GM23248 (cell line): Measurements from ENCODE around the gene KCNQ4. TPM values are rescaled to one million over a fixed set of nuclear protein-coding genes. Genes with fewer than 3 reads are reported as not detected.

Experiments
- DNase-seq: peaks from one replicate; pipeline ENCODE4 v3.0.0-alpha.2; 2015
- H2AFZ ChIP-seq: fragments of 200-600 bp; sonication (generic); 2 replicates; pipeline ENCODE4 v1.6.1; 2016; ENCODE audit warnings: antibody characterized with exemption
- H3F3A ChIP-seq: fragments of 200-600 bp; sonication (generic); 2 replicates; pipeline ENCODE4 v1.6.1; 2016; ENCODE audit warnings: mild to moderate bottlenecking, antibody characterized with exemption, mixed run types; ENCODE audit not compliant: insufficient read depth
- H3K27ac ChIP-seq: fragments of 200-600 bp; sonication (generic); 2 replicates; pipeline ENCODE4 v1.5.1; 2016; ENCODE audit warnings: mild to moderate bottlenecking
- H3K27me3 ChIP-seq: fragments of 200-600 bp; sonication (generic); replicated peaks from 2 replicates; pipeline ENCODE4 v1.6.1; 2016; ENCODE audit warnings: mild to moderate bottlenecking; ENCODE audit not compliant: insufficient read depth
- H3K36me3 ChIP-seq: fragments of 200-600 bp; sonication (generic); 2 replicates; pipeline ENCODE4 v1.6.1; 2016; ENCODE audit warnings: low read depth, mild to moderate bottlenecking
- H3K4me1 ChIP-seq: fragments of 200-600 bp; sonication (generic); 2 replicates; pipeline ENCODE4 v1.6.1; 2016; ENCODE audit warnings: mild to moderate bottlenecking; ENCODE audit not compliant: insufficient read depth
- H3K4me2 ChIP-seq: fragments of 200-600 bp; sonication (generic); one replicate; pipeline ENCODE4 v1.6.1; 2016; ENCODE audit warnings: mild to moderate bottlenecking; ENCODE audit not compliant: unreplicated experiment
- H3K4me3 ChIP-seq: fragments of 200-600 bp; sonication (generic); 2 replicates; pipeline ENCODE4 v1.5.1; 2016; ENCODE audit warnings: mild to moderate bottlenecking
- H3K79me2 ChIP-seq: fragments of 200-600 bp; sonication (generic); 2 replicates; pipeline ENCODE4 v1.6.1; 2016; ENCODE audit warnings: mild to moderate bottlenecking; ENCODE audit not compliant: insufficient read depth
- H3K9ac ChIP-seq: fragments of 200-600 bp; sonication (generic); 2 replicates; pipeline ENCODE4 v1.6.1; 2016; ENCODE audit warnings: mild to moderate bottlenecking
- H3K9me2 ChIP-seq: fragments of 200-600 bp; sonication (generic); 2 replicates; pipeline ENCODE4 v1.6.1; 2016; ENCODE audit warnings: mixed run types, mild to moderate bottlenecking, moderate library complexity; ENCODE audit not compliant: insufficient read depth
- H3K9me3 ChIP-seq: fragments of 200-600 bp; sonication (generic); one replicate; pipeline ENCODE4 v1.6.1; 2017; ENCODE audit warnings: low read depth
- H4K20me1 ChIP-seq: fragments of 200-600 bp; sonication (generic); 2 replicates; pipeline ENCODE4 v1.6.0; 2016; ENCODE audit not compliant: insufficient read depth
- EZH2 ChIP-seq: fragments of 200-600 bp; sonication (generic); IDR thresholded peaks from 2 replicates; pipeline ENCODE4 v1.6.1; 2018; ENCODE audit warnings: antibody characterized with exemption, mild to moderate bottlenecking; ENCODE audit not compliant: insufficient read depth, poor library complexity, severe bottlenecking
- EZH2phosphoT487 ChIP-seq: fragments of 200-600 bp; sonication (generic); IDR thresholded peaks from 2 replicates; pipeline ENCODE4 v1.6.1; 2018; ENCODE audit warnings: antibody characterized with exemption, moderate library complexity, mild to moderate bottlenecking, low read depth; ENCODE audit not compliant: insufficient read depth
- whole genome bisulfite sequencing, 2 experiments: methylation state at CpG; one replicate each; pipeline ENCODE4 v1.1.6; 2015 to 2017; ENCODE audit warnings: low lambda C conversion rate in 2 of 2, low coverage in 1 of 2; ENCODE audit errors: missing lambda C conversion rate in 2 of 2; 5-methylcytosine and 5-hydroxymethylcytosine counted together
- in situ Hi-C: fragments of 300-500 bp; cut with MboI; formaldehyde crosslinking; loops from 2 replicates; pipeline ENCODE4 v1.15.0; 2020
- polyA plus RNA-seq: library from polyadenylated mRNA; unstranded; fragments of >200 nt; fragmentation: Nextera tagmentation; extraction: Ambion mirVana; gene quantifications from 2 replicates; pipeline ENCODE4 v1.2.1, GENCODE V29; 2016
- total RNA-seq: library from RNA; depleted of rRNA; stranded (reverse); fragments of >200 nt; shearing (Covaris generic); gene quantifications from 2 replicates; pipeline ENCODE4 v1.2.3, GENCODE V29; 2014

KCNQ4 gene
- total and polyA plus RNA-seq, 2 experiments from 2014 or later, result not detected

- H3K4me2 ChIP-seq, result no peak overlapping the region
- no peaks in the 10 kb centered on the region for H3K4me1 ChIP-seq
- no peaks in the 10 kb centered on the region for H3K9me2 ChIP-seq
- no peaks in the 10 kb centered on the region for H3K79me2 ChIP-seq
- no peak overlapping the region for H3K27ac ChIP-seq
- H2AFZ ChIP-seq, result no peak overlapping the region
- no peaks in the 10 kb centered on the region for H4K20me1 ChIP-seq
- TF ChIP-seq EZH2 (no peak), EZH2phosphoT487 (no peak)
- H3K9ac ChIP-seq, result no peak overlapping the region
- 65 to 69% methylated on average over 11 of the region's 11 CpGs for WGBS, 2 experiments
- no peaks in the 10 kb centered on the region for H3K9me3 ChIP-seq
- DNase-seq, result no peak
- in situ Hi-C loops, result no loop called here
- no peaks in the 10 kb centered on the region for H3K36me3 ChIP-seq
- H3K4me3 ChIP-seq, result no peak overlapping the region
- H3F3A ChIP-seq, result no peaks in the 10 kb centered on the region
- peaks cover 24% of the 10 kb centered on the region for H3K27me3 ChIP-seq
These were observed 51.5 kb downstream of the KCNQ4 start for GRCh38 chr1:40834968-40835545.

GRCh38 chr1:40836283-40836682 lies 52.7 kb downstream of the KCNQ4 start:
- 65 to 66% methylated on average over 4 of the region's 4 CpGs for WGBS, 2 experiments

GRCh38 chr1:40837601-40838000 lies 54.0 kb downstream of the KCNQ4 start:
- H3K4me3 ChIP-seq, result no peak overlapping the region
- no peak overlapping the region for H3K4me2 ChIP-seq
- H2AFZ ChIP-seq, result no peak overlapping the region
- no peaks in the 10 kb centered on the region for H4K20me1 ChIP-seq
- no peaks in the 10 kb centered on the region for H3K4me1 ChIP-seq
- in situ Hi-C loops, result no loop called here
- no peaks in the 10 kb centered on the region for H3F3A ChIP-seq
- H3K27me3 ChIP-seq, result peaks cover 29% of the 10 kb centered on the region
- WGBS, 2 experiments, result 45 to 65% methylated on average over 9 to 24 of the region's 24 CpGs
- no peaks in the 10 kb centered on the region for H3K9me3 ChIP-seq
- no peaks in the 10 kb centered on the region for H3K36me3 ChIP-seq
- H3K9me2 ChIP-seq, result no peaks in the 10 kb centered on the region
- DNase-seq, result no peak
- no peak overlapping the region for H3K27ac ChIP-seq
- no peak overlapping the region for H3K9ac ChIP-seq
- TF ChIP-seq EZH2phosphoT487 (no peak), EZH2 (no peak)
- no peaks in the 10 kb centered on the region for H3K79me2 ChIP-seq

More at GRCh38 chr1:40836283-40836682, 52.7 kb downstream of the KCNQ4 start:
- Histone ChIP-seq H3K4me2 (no peak overlapping the region), H4K20me1 (no peaks in the 10 kb centered on the region), H2AFZ (no peak overlapping the region), H3F3A (no peaks in the 10 kb centered on the region), H3K4me3 (no peak overlapping the region), H3K4me1 (no peaks in the 10 kb centered on the region), H3K9me2 (no peaks in the 10 kb centered on the region), H3K27me3 (peaks cover 29% of the 10 kb centered on the region), H3K9me3 (no peaks in the 10 kb centered on the region), H3K27ac (no peak overlapping the region), H3K9ac (no peak overlapping the region), H3K79me2 (no peaks in the 10 kb centered on the region), H3K36me3 (no peaks in the 10 kb centered on the region)
- in situ Hi-C loops, result no loop called here
- TF ChIP-seq EZH2, result no peak
- no peak for TF ChIP-seq EZH2phosphoT487
- no peak for DNase-seq

GRCh38 chr1:40838045-40838979 lies 54.7 kb downstream of the KCNQ4 start:
- in situ Hi-C loops, result no loop called here
- DNase-seq, result no peak
- Histone ChIP-seq H3K9me3 (no peaks in the 10 kb centered on the region), H3K9me2 (no peaks in the 10 kb centered on the region), H3F3A (no peaks in the 10 kb centered on the region), H4K20me1 (no peaks in the 10 kb centered on the region), H3K27me3 (peaks cover 29% of the 10 kb centered on the region), H3K79me2 (no peaks in the 10 kb centered on the region), H3K4me2 (no peak overlapping the region), H3K4me1 (no peaks in the 10 kb centered on the region), H3K4me3 (no peak overlapping the region), H3K36me3 (no peaks in the 10 kb centered on the region), H2AFZ (no peak overlapping the region), H3K27ac (no peak overlapping the region), H3K9ac (no peak overlapping the region)
- WGBS, 2 experiments, result 46 to 47% methylated on average over 59 to 60 of the region's 60 CpGs
- TF ChIP-seq EZH2, result no peak
- no peak for TF ChIP-seq EZH2phosphoT487
